Loucy (cell line): ENCODE data around the gene LRIF1.

ENCODE experiments used
- CTCF ChIP-seq: fragments of 200-600 bp; sonication (generic); conservative IDR thresholded peaks from 2 replicates; pipeline ENCODE4 v1.5.1; 2014; ENCODE audit warnings: mild to moderate bottlenecking, antibody characterized with exemption, low read length
- EZH2phosphoT487 ChIP-seq: fragments of 200-600 bp; IDR thresholded peaks from 2 replicates; pipeline ENCODE4 v1.6.1; 2018; ENCODE audit warnings: antibody characterized with exemption, mild to moderate bottlenecking, moderate library complexity, borderline replicate concordance

DNA sequence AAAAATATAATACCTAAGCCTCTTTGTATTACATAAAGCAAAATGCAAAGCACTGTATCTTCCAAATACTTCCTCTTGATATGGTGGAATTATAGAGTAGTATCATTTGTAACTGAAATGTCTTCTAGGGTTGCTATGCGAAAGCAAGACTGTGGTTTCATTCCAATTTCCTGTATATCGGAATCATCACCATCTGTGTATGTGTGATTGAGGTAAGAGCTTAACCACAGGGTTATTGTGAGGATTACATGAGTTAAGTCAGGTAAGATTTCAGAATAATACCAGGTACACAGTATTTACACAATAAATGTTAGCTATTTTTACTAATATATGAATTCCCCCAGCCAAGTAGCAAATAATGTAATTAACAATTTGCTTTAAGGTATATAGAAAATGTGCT lies 66.0 kb downstream of the LRIF1 start:
- TF ChIP-seq CTCF (no peak), EZH2phosphoT487 (no peak)
